Cardiac muscle cell (in vitro differentiated cells and primary cell): Measurements from ENCODE around the gene ATRIP. TPM values are rescaled to one million over a fixed set of nuclear protein-coding genes. Genes with fewer than 3 reads are reported as not detected.
"Not testable (repeated sequence)": the region's sequence is repeated elsewhere in the genome, so short reads cannot be mapped to it uniquely, and the experiment has no call there.

Experiments used
- DNase-seq, 2 donors: peaks; one replicate each; pipeline versions ENCODE4 v3.0.0 to v3.0.0-alpha.2; 2010 to 2017; ENCODE audit warnings: low read depth in 1 of 2, low spot score in 1 of 2
- H3K27ac ChIP-seq: fragments of 200-600 bp; sonication (generic); 2 replicates; pipeline ENCODE4 v1.5.1; 2016
- H3K27me3 ChIP-seq: fragments of 200-600 bp; sonication (generic); 2 replicates; pipeline ENCODE4 v1.6.0; 2016; ENCODE audit warnings: control low read depth
- H3K36me3 ChIP-seq: fragments of 200-600 bp; sonication (generic); 2 replicates; pipeline ENCODE4 v1.5.1; 2016; ENCODE audit warnings: control low read depth
- H3K4me1 ChIP-seq: fragments of 200-600 bp; sonication (generic); 2 replicates; pipeline ENCODE4 v1.8.1; 2017; ENCODE audit warnings: low read depth, mild to moderate bottlenecking, mixed run types
- H3K4me3 ChIP-seq: fragments of 200-600 bp; sonication (generic); 2 replicates; pipeline ENCODE4 v1.5.1; 2016; ENCODE audit warnings: mild to moderate bottlenecking
- H3K9me3 ChIP-seq: fragments of 200-600 bp; sonication (generic); 2 replicates; pipeline ENCODE4 v1.5.1; 2017; ENCODE audit warnings: low read depth, mild to moderate bottlenecking, control low read depth
- polyA plus RNA-seq: library from polyadenylated mRNA; unstranded; fragments of >200 nt; fragmentation: Nextera tagmentation; extraction: Ambion mirVana; gene quantifications from 2 replicates; pipeline ENCODE4 v1.2.1, GENCODE V29; 2016
- total RNA-seq: library from RNA; depleted of rRNA; stranded (reverse); fragments of >200 nt; gene quantifications from 2 replicates; pipeline ENCODE4 v1.2.3, GENCODE V29; 2016
- TF ChIP-seq, protein P1 (sequence below): IDR thresholded peaks from 2 replicates; pipeline ENCODE4 v1.5.1; 2012; ENCODE audit warnings: low read depth, mild to moderate bottlenecking, low read length

Gene ATRIP
- total and polyA plus RNA-seq, 2 experiments from 2014 or later: 6.4 to 8.7 TPM

DNA sequence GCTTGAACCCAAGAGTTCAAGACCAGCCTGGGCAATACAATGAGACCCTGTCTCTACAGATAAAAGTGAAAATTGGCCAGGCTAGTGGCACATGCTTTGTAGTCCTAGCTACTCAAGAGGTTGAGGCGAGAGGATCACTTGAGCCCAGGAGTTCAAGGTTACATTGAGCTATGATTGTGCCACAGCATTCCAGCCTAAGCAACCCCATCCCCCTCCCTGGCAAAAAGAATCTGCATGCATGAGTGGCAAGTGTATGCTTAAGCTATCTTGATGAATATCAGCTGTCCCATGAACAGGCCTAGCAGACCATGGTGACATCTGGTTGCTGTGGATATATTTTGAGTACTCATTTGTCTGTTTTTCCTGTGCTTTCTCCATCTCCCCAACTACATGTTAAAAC, 4.7 kb downstream of the ATRIP start:
- no peak for DNase-seq
- H3K36me3 ChIP-seq: peaks cover 23% of the 10 kb centered on the region
- no peak overlapping the region for H3K27ac ChIP-seq
- H3K27me3 ChIP-seq: no peaks in the 10 kb centered on the region
- H3K9me3 ChIP-seq: no peaks in the 10 kb centered on the region
- peaks cover 6% of the 10 kb centered on the region for H3K4me1 ChIP-seq
- TF ChIP-seq, protein P1, sequence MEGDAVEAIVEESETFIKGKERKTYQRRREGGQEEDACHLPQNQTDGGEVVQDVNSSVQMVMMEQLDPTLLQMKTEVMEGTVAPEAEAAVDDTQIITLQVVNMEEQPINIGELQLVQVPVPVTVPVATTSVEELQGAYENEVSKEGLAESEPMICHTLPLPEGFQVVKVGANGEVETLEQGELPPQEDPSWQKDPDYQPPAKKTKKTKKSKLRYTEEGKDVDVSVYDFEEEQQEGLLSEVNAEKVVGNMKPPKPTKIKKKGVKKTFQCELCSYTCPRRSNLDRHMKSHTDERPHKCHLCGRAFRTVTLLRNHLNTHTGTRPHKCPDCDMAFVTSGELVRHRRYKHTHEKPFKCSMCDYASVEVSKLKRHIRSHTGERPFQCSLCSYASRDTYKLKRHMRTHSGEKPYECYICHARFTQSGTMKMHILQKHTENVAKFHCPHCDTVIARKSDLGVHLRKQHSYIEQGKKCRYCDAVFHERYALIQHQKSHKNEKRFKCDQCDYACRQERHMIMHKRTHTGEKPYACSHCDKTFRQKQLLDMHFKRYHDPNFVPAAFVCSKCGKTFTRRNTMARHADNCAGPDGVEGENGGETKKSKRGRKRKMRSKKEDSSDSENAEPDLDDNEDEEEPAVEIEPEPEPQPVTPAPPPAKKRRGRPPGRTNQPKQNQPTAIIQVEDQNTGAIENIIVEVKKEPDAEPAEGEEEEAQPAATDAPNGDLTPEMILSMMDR: no peak
- H3K4me3 ChIP-seq: no peak overlapping the region

GRCh38 chr3:48456456-48456855, 9.9 kb downstream of the ATRIP start:
- H3K27ac ChIP-seq: no peak overlapping the region
- TF ChIP-seq, protein P1: no peak
- H3K27me3 ChIP-seq: no peaks in the 10 kb centered on the region
- peaks cover 50% of the 10 kb centered on the region for H3K36me3 ChIP-seq
- no peak for DNase-seq
- H3K9me3 ChIP-seq: no peaks in the 10 kb centered on the region
- no peaks in the 10 kb centered on the region for H3K4me1 ChIP-seq
- no peak overlapping the region for H3K4me3 ChIP-seq

DNA sequence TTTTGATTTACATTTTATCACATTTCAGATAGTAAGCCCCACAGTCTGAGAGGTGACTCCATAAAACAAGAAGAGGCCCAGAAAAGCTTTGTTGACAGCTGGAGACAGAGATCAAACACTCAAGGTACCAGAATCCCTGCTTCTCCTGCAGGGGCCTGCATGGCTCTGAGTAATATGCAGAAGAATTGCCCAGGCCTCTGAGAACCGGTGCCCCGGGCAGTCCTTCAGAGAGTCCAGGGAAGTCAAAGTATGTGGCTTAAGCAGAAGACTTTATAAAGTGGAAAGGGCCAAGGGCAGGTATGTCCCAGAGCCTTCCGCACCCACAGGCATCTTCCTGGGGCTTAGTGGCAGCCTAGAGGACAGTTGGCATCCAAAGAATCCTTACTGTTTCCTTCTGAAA, 12.8 kb downstream of the ATRIP start:
- no peaks in the 10 kb centered on the region for H3K27me3 ChIP-seq
- H3K4me3 ChIP-seq: no peak overlapping the region
- TF ChIP-seq, protein P1: no peak
- H3K36me3 ChIP-seq: peaks cover 39% of the 10 kb centered on the region
- no peaks in the 10 kb centered on the region for H3K4me1 ChIP-seq
- no peak for DNase-seq
- H3K9me3 ChIP-seq: no peaks in the 10 kb centered on the region
- H3K27ac ChIP-seq: no peak overlapping the region

- H3K36me3 ChIP-seq: peaks cover 38% of the 10 kb centered on the region
- H3K27me3 ChIP-seq: no peaks in the 10 kb centered on the region
- H3K9me3 ChIP-seq: no peaks in the 10 kb centered on the region
- TF ChIP-seq, protein P1: no peak
- no peak overlapping the region for H3K4me3 ChIP-seq
- H3K27ac ChIP-seq: no peak overlapping the region
- no peak for DNase-seq
- no peaks in the 10 kb centered on the region for H3K4me1 ChIP-seq
Observed at GRCh38 chr3:48459773-48460516, 13.4 kb downstream of the ATRIP start.

GRCh38 chr3:48460517-48460902, 14.0 kb downstream of the ATRIP start:
- H3K27me3 ChIP-seq: no peaks in the 10 kb centered on the region
- H3K36me3 ChIP-seq: peaks cover 35% of the 10 kb centered on the region
- peaks cover 3% of the 10 kb centered on the region for H3K4me1 ChIP-seq
- DNase-seq: no peak
- H3K9me3 ChIP-seq: no peaks in the 10 kb centered on the region
- H3K4me3 ChIP-seq: no peak overlapping the region
- TF ChIP-seq, protein P1: no peak
- no peak overlapping the region for H3K27ac ChIP-seq

- H3K4me3 ChIP-seq, H3K27me3 ChIP-seq, H3K4me1 ChIP-seq, DNase-seq, H3K27ac ChIP-seq, H3K9me3 ChIP-seq: not testable (repeated sequence)
- H3K36me3 ChIP-seq: peaks cover 25% of the 10 kb centered on the region
Observed at GRCh38 chr3:48461767-48462166, 15.2 kb downstream of the ATRIP start.
